ENCODE results near the gene PIAS2.

Gene PIAS2

DNA sequence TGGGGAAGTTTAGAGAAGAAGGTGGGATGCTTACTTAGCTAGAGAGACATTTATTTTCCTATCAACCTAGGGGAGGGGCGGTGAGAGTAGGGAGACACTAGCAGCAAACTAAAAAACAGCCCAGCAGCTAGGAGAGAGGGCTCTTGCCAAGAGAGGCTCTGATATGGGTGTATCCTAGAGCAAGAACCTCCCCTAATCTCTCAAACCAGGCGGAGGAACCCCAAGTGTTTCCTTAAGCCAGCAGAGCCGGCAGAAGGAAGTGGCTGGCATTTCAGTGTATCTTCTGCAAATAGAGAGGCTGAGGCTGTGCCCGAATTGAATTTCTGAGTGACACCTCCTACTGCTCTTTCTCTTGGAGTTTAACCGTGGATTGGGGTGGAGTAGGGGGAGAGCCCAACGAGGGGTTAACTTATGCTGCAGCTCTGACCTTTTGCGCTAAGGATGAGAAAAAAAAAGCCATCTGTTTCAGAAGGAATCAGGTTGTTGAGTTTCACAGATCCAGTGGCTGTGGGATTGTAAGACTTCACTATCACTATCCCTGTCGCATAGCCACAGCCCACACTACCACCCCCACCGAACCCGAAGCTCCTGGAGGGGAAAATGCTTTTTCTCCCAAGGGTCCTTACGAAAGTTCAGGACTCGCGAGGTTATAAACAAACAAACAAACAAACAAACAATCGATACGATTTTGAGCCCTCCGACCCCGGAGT is 161.8 kb downstream of the PIAS2 start:
- TF ChIP-seq, protein P1, sequence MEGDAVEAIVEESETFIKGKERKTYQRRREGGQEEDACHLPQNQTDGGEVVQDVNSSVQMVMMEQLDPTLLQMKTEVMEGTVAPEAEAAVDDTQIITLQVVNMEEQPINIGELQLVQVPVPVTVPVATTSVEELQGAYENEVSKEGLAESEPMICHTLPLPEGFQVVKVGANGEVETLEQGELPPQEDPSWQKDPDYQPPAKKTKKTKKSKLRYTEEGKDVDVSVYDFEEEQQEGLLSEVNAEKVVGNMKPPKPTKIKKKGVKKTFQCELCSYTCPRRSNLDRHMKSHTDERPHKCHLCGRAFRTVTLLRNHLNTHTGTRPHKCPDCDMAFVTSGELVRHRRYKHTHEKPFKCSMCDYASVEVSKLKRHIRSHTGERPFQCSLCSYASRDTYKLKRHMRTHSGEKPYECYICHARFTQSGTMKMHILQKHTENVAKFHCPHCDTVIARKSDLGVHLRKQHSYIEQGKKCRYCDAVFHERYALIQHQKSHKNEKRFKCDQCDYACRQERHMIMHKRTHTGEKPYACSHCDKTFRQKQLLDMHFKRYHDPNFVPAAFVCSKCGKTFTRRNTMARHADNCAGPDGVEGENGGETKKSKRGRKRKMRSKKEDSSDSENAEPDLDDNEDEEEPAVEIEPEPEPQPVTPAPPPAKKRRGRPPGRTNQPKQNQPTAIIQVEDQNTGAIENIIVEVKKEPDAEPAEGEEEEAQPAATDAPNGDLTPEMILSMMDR (IDR thresholded peaks at IDR 0.05; ENCODE audit: insufficient read depth, low read depth, low read length, missing control alignments): no peak
- DNase-seq (ENCODE audit: low read depth): no peak
- H3K4me3 ChIP-seq (ENCODE audit: low read length): no peak overlapping the region

DNA sequence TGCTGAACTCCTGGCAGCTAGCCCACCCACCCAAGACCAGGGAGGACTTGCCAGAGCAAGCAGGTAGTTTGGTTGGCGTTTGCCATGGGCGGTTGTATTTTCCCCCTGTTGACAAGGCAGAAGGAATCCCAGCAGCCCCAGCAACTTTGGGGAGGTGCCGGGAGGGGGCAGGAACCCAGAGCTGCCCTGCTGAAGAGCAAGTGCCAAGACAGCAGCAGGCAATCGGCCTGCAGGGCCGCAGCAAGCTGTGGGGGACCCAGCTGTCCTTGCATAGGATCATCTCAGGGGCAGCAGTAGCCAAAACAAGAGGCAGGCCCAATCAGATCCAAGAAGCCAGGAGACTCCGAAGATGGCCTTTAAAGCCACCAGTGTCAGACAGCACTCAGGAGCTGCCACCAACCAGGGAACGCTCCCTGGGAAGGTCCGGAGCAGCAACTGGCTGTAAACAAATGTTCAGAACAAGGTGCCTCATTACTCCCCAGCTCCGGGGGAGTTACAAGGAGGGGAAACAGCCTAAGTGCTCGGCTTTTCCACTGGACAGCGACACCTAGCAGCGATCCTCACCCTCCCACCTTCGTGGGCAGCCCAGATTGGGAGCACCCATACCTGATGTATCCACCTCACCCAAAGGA is 162.5 kb downstream of the PIAS2 start:
- no peak overlapping the region for H3K4me3 ChIP-seq (ENCODE audit: low read length)
- no peak for DNase-seq (ENCODE audit: low read depth)
- TF ChIP-seq, protein P1 (IDR thresholded peaks at IDR 0.05; ENCODE audit: insufficient read depth, low read depth, low read length, missing control alignments): no peak

DNA sequence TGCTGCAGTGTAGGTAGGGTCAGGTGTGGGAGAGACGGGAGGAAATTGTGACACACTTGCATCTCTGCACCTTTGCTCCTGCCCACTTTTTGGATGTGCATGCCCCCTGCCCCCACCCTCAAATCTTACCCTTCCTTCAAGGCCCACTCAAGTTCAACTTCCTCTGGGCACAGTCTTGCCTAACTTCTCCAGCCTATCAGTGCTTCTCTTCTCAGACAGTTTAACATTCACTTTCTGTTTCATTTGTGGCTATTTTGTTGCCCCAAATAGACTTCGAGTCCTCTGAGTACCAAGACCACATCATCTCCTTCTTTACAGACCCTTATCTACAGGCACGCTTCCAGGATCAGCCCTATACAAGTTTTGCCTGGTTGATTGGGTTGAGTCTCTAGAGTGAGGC is 163.1 kb downstream of the PIAS2 start:
- DNase-seq (ENCODE audit: low read depth): no peak
- H3K4me3 ChIP-seq (ENCODE audit: low read length): no peak overlapping the region
- TF ChIP-seq, protein P1 (IDR thresholded peaks at IDR 0.05; ENCODE audit: insufficient read depth, low read depth, low read length, missing control alignments): no peak

All from epithelial cell of esophagus (primary cell).